Liver (tissue), 9 donors: ENCODE data around the gene PIGL. TPM values are rescaled to one million over a fixed set of nuclear protein-coding genes. Genes with fewer than 3 reads are reported as not detected.
"Not testable (repeated sequence)": the region's sequence is repeated elsewhere in the genome, so short reads cannot be mapped to it uniquely, and the experiment has no call there.

ENCODE experiments used
- DNase-seq: peaks from one replicate; pipeline ENCODE4 v3.0.0-alpha.2; 2017; ENCODE audit warnings: low spot score
- H3K27ac ChIP-seq, 2 donors: one replicate each; pipeline ENCODE4 v1.7.0; 2013; ENCODE audit warnings: inconsistent platforms in 2 of 2, low read length in 2 of 2, control low read depth in 1 of 2, low read depth in 1 of 2, mild to moderate bottlenecking in 1 of 2
- H3K27me3 ChIP-seq, 4 donors: one replicate each; pipeline versions ENCODE4 v1.6.1 to v1.7.0; 2013; ENCODE audit warnings: low read length in 3 of 4, inconsistent platforms in 1 of 4, mild to moderate bottlenecking in 1 of 4, moderate library complexity in 1 of 4; ENCODE audit not compliant: control insufficient read depth in 4 of 4, insufficient read depth in 4 of 4
- H3K36me3 ChIP-seq, 4 donors: one replicate each; pipeline versions ENCODE4 v1.6.1 to v1.7.0; 2013; ENCODE audit warnings: low read length in 3 of 4, mild to moderate bottlenecking in 3 of 4, low read depth in 1 of 4, moderate library complexity in 1 of 4; ENCODE audit not compliant: control insufficient read depth in 4 of 4, insufficient read depth in 3 of 4
- H3K4me1 ChIP-seq, 4 donors: one replicate each; pipeline versions ENCODE4 v1.6.1 to v1.7.0; 2013; ENCODE audit warnings: low read length in 3 of 4, mild to moderate bottlenecking in 3 of 4, moderate library complexity in 1 of 4; ENCODE audit not compliant: control insufficient read depth in 4 of 4, insufficient read depth in 4 of 4
- H3K4me3 ChIP-seq, 3 donors: one replicate each; pipeline versions ENCODE4 v1.6.1 to v1.7.0; 2013; ENCODE audit warnings: low read length in 3 of 3, control low read depth in 1 of 3, low read depth in 1 of 3, mild to moderate bottlenecking in 1 of 3
- H3K9ac ChIP-seq, 2 donors: one replicate each; pipeline ENCODE4 v1.7.0; 2013; ENCODE audit warnings: low read length in 2 of 2, mild to moderate bottlenecking in 2 of 2, moderate library complexity in 2 of 2, control low read depth in 1 of 2, low read depth in 1 of 2
- H3K9me3 ChIP-seq, 4 donors: one replicate each; pipeline versions ENCODE4 v1.6.1 to v1.7.0; 2013; ENCODE audit warnings: low read length in 3 of 4; ENCODE audit not compliant: control insufficient read depth in 4 of 4
- ATF3 ChIP-seq: IDR thresholded peaks from 2 replicates; pipeline ENCODE4 v1.6.1; 2016; ENCODE audit warnings: antibody characterized with exemption
- CTCF ChIP-seq: fragments of 150-350 bp; IDR thresholded peaks from 2 replicates; pipeline ENCODE4 v1.5.1; 2017; ENCODE audit warnings: improper control_type of control experiment, low read depth, low read length; ENCODE audit not compliant: missing input control
- EGR1 ChIP-seq, 2 donors: IDR thresholded peaks; 2 replicates each; pipeline ENCODE4 v1.6.1; 2016 to 2018; ENCODE audit warnings: antibody characterized with exemption in 2 of 2, low read depth in 2 of 2
- FOXA1 ChIP-seq: IDR thresholded peaks from 2 replicates; pipeline ENCODE4 v1.6.1; 2016; ENCODE audit warnings: antibody characterized with exemption
- FOXA2 ChIP-seq: IDR thresholded peaks from 2 replicates; pipeline ENCODE4 v1.6.1; 2016; ENCODE audit warnings: antibody characterized with exemption
- GABPA ChIP-seq, 2 donors: IDR thresholded peaks in 1 of 2; conservative IDR thresholded peaks in 1 of 2; 2 replicates each; pipeline ENCODE4 v1.6.1; 2016; ENCODE audit warnings: antibody characterized with exemption in 2 of 2, mild to moderate bottlenecking in 1 of 2, moderate library complexity in 1 of 2
- HNF4A ChIP-seq, 2 donors: conservative IDR thresholded peaks; 2 replicates each; pipeline ENCODE4 v1.6.1; 2016; ENCODE audit warnings: antibody characterized with exemption in 2 of 2, mild to moderate bottlenecking in 2 of 2
- HNF4G ChIP-seq: IDR thresholded peaks from 2 replicates; pipeline ENCODE4 v1.6.1; 2016; ENCODE audit warnings: antibody characterized with exemption
- JUND ChIP-seq, 2 donors: IDR thresholded peaks; 2 replicates each; pipeline ENCODE4 v1.6.1; 2016; ENCODE audit warnings: antibody characterized with exemption in 2 of 2
- MAX ChIP-seq: IDR thresholded peaks from 2 replicates; pipeline ENCODE4 v1.6.1; 2016; ENCODE audit warnings: antibody characterized with exemption
- NR2F2 ChIP-seq: IDR thresholded peaks from 2 replicates; pipeline ENCODE4 v1.6.1; 2016; ENCODE audit warnings: antibody characterized with exemption
- RAD21 ChIP-seq, 2 donors: IDR thresholded peaks; 2 replicates each; pipeline ENCODE4 v1.6.1; 2016; ENCODE audit warnings: antibody characterized with exemption in 2 of 2, mild to moderate bottlenecking in 2 of 2
- REST ChIP-seq: IDR thresholded peaks from 2 replicates; pipeline ENCODE4 v1.6.1; 2016; ENCODE audit warnings: antibody characterized with exemption, mild to moderate bottlenecking
- RXRA ChIP-seq, 2 donors: IDR thresholded peaks; 2 replicates each; pipeline ENCODE4 v1.6.1; 2017 to 2018; ENCODE audit warnings: antibody characterized with exemption in 2 of 2, mild to moderate bottlenecking in 1 of 2
- SP1 ChIP-seq: IDR thresholded peaks from 2 replicates; pipeline ENCODE4 v1.6.1; 2018; ENCODE audit warnings: antibody characterized with exemption, mild to moderate bottlenecking
- TAF1 ChIP-seq: conservative IDR thresholded peaks from 2 replicates; pipeline ENCODE4 v1.6.1; 2016; ENCODE audit warnings: antibody characterized with exemption, mild to moderate bottlenecking
- YY1 ChIP-seq: IDR thresholded peaks from 2 replicates; pipeline ENCODE4 v1.6.1; 2016; ENCODE audit warnings: antibody characterized with exemption, mild to moderate bottlenecking
- ZBTB33 ChIP-seq: IDR thresholded peaks from 2 replicates; pipeline ENCODE4 v1.6.1; 2016; ENCODE audit warnings: antibody characterized with exemption
- WGBS: extraction: QIAGEN DNeasy Blood & Tissue Kit; methylation state at CpG from one replicate; pipeline ENCODE4 v1.1.7; 2013; 5-methylcytosine and 5-hydroxymethylcytosine counted together
- polyA plus RNA-seq, 2 donors: library from polyadenylated mRNA; stranded (reverse) in 1 of 2; unstranded in 1 of 2; fragments of 200-250 nt in 1 of 2; fragments of >200 nt in 1 of 2; fragmentation: Nextera tagmentation in 1 of 2; extraction: Ambion mirVana in 1 of 2; gene quantifications; one replicate each; pipeline versions ENCODE4 v1.2.1 to v1.2.3, GENCODE V29; 2013 to 2015
- total RNA-seq, 2 donors: library from RNA; depleted of rRNA; stranded (reverse); fragments of >200 nt; gene quantifications; one replicate each; pipeline ENCODE4 v1.2.3, GENCODE V29; 2014
- donor health status: healthy.
- donor health status: healthy.
- donor health status: healthy.
- donor health status: healthy.
- donor health status: healthy.

The PIGL gene
- total and polyA plus RNA-seq, 4 donors, result 6.7 to 34.7 (median 14.7) TPM

GRCh38 chr17:16312061-16312460, 95.1 kb downstream of the PIGL start:
- DNase-seq, H3K9ac ChIP-seq, H3K27me3 ChIP-seq, H3K4me3 ChIP-seq, H3K27ac ChIP-seq, H3K36me3 ChIP-seq, H3K9me3 ChIP-seq: not testable (repeated sequence)
- 96% methylated on average over 34 of the region's 34 CpGs for WGBS
- peaks cover 0 to 14% (median 10%) of the 10 kb centered on the region in 4 donors for H3K4me1 ChIP-seq

- peak overlapping the region in 1 of 2 donors; percentile 17 for H3K9ac ChIP-seq
- WGBS, result 45% methylated on average over 7 of the region's 7 CpGs
Measured at GRCh38 chr17:16313139-16314090, 96.4 kb downstream of the PIGL start.

More at GRCh38 chr17:16313139-16314090, 96.4 kb downstream of the PIGL start:
- peaks cover 0 to 14% (median 10%) of the 10 kb centered on the region in 4 donors for H3K4me1 ChIP-seq
- H3K4me3 ChIP-seq, result no peak overlapping the region
- H3K36me3 ChIP-seq, result no peaks in the 10 kb centered on the region
- DNase-seq, result no peak
- no peaks in the 10 kb centered on the region for H3K9me3 ChIP-seq
- TF ChIP-seq SP1 (peak; percentile 98), REST (peak; percentile 92), EGR1 (IDR thresholded peaks at IDR 0.05; ENCODE audit: low read depth in 2 of 2) (peak in 1 of 2 donors; percentile 63), HNF4A (conservative IDR thresholded peaks at IDR 0.05) (peak; percentile 92 to 94), GABPA (IDR thresholded peaks at IDR 0.05 in 1 of 2, conservative IDR thresholded peaks at IDR 0.05 in 1 of 2) (no peak), MAX (peak; percentile 81), FOXA1 (peak; percentile 18), JUND (IDR thresholded peaks at IDR 0.05) (peak in 1 of 2 donors; percentile 79), TAF1 (peak; percentile 75), RXRA (IDR thresholded peaks at IDR 0.05) (peak; percentile 38 to 72), RAD21 (IDR thresholded peaks at IDR 0.05) (peak; percentile 52 to 64), FOXA2 (peak; percentile 48), YY1 (peak; percentile 89), HNF4G (peak; percentile 75), NR2F2 (no peak), ZBTB33 (peak; percentile 62), ATF3 (no peak), CTCF (no peak)
- peak overlapping the region; percentile 73 to 93 for H3K27ac ChIP-seq
- H3K27me3 ChIP-seq, result no peaks in the 10 kb centered on the region
